Measurements from ENCODE around the gene CCDC157.

CCDC157 gene

GRCh38 chr22:30320021-30320556 lies 36.7 kb upstream of the CCDC157 start:
- TF ChIP-seq, protein P1, sequence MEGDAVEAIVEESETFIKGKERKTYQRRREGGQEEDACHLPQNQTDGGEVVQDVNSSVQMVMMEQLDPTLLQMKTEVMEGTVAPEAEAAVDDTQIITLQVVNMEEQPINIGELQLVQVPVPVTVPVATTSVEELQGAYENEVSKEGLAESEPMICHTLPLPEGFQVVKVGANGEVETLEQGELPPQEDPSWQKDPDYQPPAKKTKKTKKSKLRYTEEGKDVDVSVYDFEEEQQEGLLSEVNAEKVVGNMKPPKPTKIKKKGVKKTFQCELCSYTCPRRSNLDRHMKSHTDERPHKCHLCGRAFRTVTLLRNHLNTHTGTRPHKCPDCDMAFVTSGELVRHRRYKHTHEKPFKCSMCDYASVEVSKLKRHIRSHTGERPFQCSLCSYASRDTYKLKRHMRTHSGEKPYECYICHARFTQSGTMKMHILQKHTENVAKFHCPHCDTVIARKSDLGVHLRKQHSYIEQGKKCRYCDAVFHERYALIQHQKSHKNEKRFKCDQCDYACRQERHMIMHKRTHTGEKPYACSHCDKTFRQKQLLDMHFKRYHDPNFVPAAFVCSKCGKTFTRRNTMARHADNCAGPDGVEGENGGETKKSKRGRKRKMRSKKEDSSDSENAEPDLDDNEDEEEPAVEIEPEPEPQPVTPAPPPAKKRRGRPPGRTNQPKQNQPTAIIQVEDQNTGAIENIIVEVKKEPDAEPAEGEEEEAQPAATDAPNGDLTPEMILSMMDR (IDR thresholded peaks at IDR 0.05) = no peak
- TF ChIP-seq ZFX (IDR thresholded peaks at IDR 0.05; ENCODE audit: borderline replicate concordance) = no peak
- no peak overlapping the region for H3K27ac ChIP-seq

- no peak overlapping the region for H3K27ac ChIP-seq
- TF ChIP-seq ZFX (IDR thresholded peaks at IDR 0.05; ENCODE audit: borderline replicate concordance) = no peak
- TF ChIP-seq, protein P1 (IDR thresholded peaks at IDR 0.05) = no peak
These were observed 35.3 kb upstream of the CCDC157 start for GRCh38 chr22:30321461-30321860.

DNA sequence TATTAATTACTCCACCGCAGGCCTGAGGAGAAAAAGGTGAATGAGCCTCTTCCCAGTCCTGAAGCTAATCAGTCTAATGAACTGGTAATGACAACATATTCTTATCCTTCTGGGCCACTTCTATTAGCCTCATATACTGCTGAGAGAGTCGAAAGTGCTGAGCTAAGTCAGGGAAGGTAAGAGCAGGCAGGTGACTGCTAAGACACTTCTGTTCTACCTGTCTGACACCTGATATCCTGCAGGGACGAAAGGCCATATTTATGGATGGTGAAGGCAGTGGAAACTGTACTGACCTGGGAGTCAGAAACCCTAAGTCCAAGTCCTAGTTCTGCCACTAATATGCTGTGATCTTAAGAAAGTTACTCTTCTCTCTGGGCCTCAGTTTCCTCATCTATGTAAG lies 33.6 kb upstream of the CCDC157 start:
- H3K27ac ChIP-seq = no peak overlapping the region
- TF ChIP-seq, protein P1 (IDR thresholded peaks at IDR 0.05) = no peak
- no peak for TF ChIP-seq ZFX (IDR thresholded peaks at IDR 0.05; ENCODE audit: borderline replicate concordance)

DNA sequence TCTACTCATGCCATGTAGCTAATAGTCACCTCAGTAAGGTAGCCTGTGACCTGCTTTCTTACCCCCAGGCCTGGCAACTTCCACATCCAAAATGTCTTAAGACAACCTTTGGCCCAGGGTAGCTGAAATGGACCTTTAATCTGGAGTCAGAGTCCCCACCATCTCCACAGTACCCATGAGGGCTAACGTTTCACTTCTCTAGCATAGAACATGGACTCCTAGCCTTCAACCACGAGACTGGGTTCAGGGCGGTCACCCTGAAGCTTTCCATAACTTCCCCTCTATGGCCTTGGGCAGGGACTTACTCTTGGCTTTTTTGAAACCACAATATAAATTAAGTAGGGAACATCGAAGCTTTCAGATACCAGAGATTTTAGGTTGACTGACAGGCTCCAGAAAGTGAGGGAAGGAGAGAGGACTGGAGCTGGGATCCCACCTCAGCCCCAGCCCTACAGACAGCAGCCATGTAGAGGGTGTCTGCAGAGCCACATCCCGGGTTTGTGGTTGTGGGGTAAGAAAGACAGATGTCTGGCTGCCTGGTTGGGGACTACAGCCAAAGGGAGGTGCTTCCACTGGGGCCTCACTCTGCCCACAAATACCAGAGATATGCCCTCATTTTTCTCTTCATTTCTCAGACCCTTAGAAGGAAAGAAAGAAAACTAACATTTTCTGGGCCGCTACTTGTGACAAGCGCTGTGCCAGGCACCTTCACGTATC lies 32.6 kb upstream of the CCDC157 start:
- H3K27ac ChIP-seq = no peak overlapping the region
- TF ChIP-seq, protein P1 (IDR thresholded peaks at IDR 0.05) = no peak
- TF ChIP-seq ZFX (IDR thresholded peaks at IDR 0.05; ENCODE audit: borderline replicate concordance) = no peak

DNA sequence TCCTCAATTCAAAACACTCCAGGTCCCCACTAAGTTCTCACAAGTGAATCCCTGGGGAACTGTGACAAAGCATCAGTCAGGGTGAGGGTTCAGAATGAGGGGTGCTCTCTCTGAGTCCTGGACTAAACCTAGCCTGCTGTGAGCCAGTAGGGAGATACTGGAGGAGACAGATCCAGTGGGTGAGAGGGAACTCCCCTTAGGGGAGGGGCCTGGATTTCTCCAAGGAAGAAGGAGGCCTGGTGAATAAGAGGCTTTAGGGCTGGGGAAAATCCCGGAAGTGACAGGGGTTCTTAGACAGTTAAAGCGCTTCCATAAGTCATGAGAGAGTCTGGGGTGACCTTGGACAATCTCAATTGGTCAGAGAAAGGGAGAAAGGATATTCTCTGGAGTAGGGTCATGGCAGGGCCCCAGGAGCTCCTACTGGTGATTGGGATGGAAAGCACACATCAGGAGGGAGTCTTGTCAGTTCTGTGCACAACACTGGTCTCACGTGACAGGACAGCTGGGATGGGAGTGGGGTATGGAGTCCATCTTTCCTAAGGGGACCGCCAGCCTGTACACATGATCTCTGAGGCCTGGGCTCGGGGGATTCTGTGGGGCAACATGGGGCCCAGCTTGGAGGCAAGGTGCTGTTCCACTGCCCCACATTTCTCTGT lies 31.6 kb upstream of the CCDC157 start:
- TF ChIP-seq, protein P1 (IDR thresholded peaks at IDR 0.05) = no peak
- no peak for TF ChIP-seq ZFX (IDR thresholded peaks at IDR 0.05; ENCODE audit: borderline replicate concordance)
- H3K27ac ChIP-seq = no peak overlapping the region

DNA sequence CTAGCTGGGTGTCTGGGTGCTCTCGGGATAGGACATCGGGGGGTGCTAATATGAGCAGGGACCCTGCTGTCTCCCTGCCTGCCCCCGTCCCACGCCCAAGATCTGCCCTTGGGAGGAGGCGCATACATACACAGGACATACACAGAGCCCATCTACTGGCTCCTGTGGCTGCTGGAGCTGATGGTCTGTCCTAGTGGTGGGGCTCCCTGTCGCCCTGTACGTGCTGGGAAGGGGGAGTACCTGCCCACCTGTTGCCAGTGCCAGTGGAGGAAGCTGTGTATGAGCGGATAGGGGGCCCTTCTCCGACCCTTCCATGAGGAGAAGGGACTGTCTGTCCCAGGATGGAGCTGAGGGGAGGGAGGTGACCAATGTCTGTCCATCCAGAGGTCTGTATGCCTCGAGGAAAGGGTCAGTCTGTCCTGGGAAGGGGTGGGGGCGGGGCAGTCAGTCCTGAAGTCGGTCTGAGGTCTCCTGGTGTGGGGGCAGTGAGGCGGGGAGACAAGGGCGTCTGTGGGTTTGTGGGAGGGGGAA lies 31.0 kb upstream of the CCDC157 start:
- no peak for TF ChIP-seq ZFX (IDR thresholded peaks at IDR 0.05; ENCODE audit: borderline replicate concordance)
- TF ChIP-seq, protein P1 (IDR thresholded peaks at IDR 0.05) = no peak
- H3K27ac ChIP-seq = no peak overlapping the region

DNA sequence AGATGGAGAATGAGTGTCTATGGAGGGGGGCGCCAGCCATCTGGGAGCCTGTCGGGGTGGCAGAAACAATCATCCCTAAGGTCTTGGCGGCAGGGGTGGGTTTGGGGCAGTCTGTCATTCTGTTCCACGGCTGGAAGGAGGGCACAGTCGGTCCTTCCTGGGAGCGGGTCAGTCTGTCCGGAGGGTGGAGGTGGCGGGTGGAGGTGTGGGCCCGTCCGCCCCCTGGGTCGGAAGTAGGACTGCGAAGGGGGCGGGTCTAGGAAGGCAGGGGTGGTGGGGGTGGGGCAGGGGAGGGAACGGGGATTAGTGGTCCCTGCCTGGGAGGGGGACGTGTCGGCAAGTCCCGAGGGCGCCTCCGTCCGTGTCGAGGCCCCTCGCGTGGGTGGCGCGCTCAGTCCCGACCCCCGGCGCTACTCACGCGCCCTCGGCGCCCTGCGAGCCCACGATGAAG lies 30.5 kb upstream of the CCDC157 start:
- H3K27ac ChIP-seq = peak overlapping the region; percentile 81
- TF ChIP-seq, protein P1 (IDR thresholded peaks at IDR 0.05) = no peak
- TF ChIP-seq ZFX (IDR thresholded peaks at IDR 0.05; ENCODE audit: borderline replicate concordance) = no peak
